H9 (cell line): ENCODE results near the gene CEP44. TPM values are rescaled to one million over a fixed set of nuclear protein-coding genes. Genes with fewer than 3 reads are reported as not detected.

Experiments
- DNase-seq: peaks from one replicate; pipeline ENCODE4 v3.0.0-alpha.2; 2017
- H2AFZ ChIP-seq: one replicate; pipeline ENCODE4 v1.6.1; 2013; ENCODE audit warnings: mild to moderate bottlenecking, low read length, control low read depth, moderate library complexity
- H2AK5ac ChIP-seq: 2 replicates; pipeline ENCODE4 v1.6.1; 2013; ENCODE audit warnings: low read length, control low read depth, mixed read lengths; ENCODE audit not compliant: insufficient read length
- H2BK120ac ChIP-seq: one replicate; pipeline ENCODE4 v1.6.1; 2013; ENCODE audit warnings: low read depth, mild to moderate bottlenecking, low read length, control low read depth, inconsistent platforms; ENCODE audit not compliant: poor library complexity, severe bottlenecking
- H2BK12ac ChIP-seq: 2 replicates; pipeline ENCODE4 v1.6.1; 2013; ENCODE audit warnings: low read length, control low read depth, mixed read lengths, low read depth; ENCODE audit not compliant: insufficient read length
- H2BK15ac ChIP-seq: 2 replicates; pipeline ENCODE4 v1.6.1; 2013; ENCODE audit warnings: low read depth, low read length, control low read depth
- H2BK20ac ChIP-seq: one replicate; pipeline ENCODE4 v1.6.1; 2013; ENCODE audit warnings: low read depth, mild to moderate bottlenecking, low read length, control low read depth, inconsistent platforms; ENCODE audit not compliant: poor library complexity, severe bottlenecking
- H2BK5ac ChIP-seq: 2 replicates; pipeline ENCODE4 v1.6.1; 2013; ENCODE audit warnings: low read length, control low read depth, mixed read lengths; ENCODE audit not compliant: insufficient read length
- H3K14ac ChIP-seq: 2 replicates; pipeline ENCODE4 v1.6.1; 2013; ENCODE audit warnings: low read length, control low read depth; ENCODE audit not compliant: insufficient read depth
- H3K18ac ChIP-seq: 2 replicates; pipeline ENCODE4 v1.6.1; 2013; ENCODE audit warnings: low read depth, mild to moderate bottlenecking, mixed read lengths, low read length, control low read depth; ENCODE audit not compliant: insufficient read length
- H3K23ac ChIP-seq: 2 replicates; pipeline ENCODE4 v1.6.1; 2013; ENCODE audit warnings: low read length, control low read depth, mixed read lengths, low read depth; ENCODE audit not compliant: insufficient read length
- H3K23me2 ChIP-seq: 2 replicates; pipeline ENCODE4 v1.6.1; 2013; ENCODE audit warnings: low read depth, mild to moderate bottlenecking, mixed read lengths, low read length, control low read depth; ENCODE audit not compliant: insufficient read length, poor library complexity, severe bottlenecking
- H3K27ac ChIP-seq: 2 replicates; pipeline ENCODE4 v1.5.1; 2013; ENCODE audit warnings: low read length, control low read depth, mixed read lengths, low read depth; ENCODE audit not compliant: insufficient read length
- H3K27me3 ChIP-seq: 2 replicates; pipeline ENCODE4 v1.6.1; 2013; ENCODE audit warnings: low read length, control low read depth, inconsistent platforms; ENCODE audit not compliant: insufficient read depth
- H3K4ac ChIP-seq: 2 replicates; pipeline ENCODE4 v1.6.1; 2013; ENCODE audit warnings: low read depth, mild to moderate bottlenecking, control low read depth, inconsistent platforms, low read length, moderate library complexity
- H3K4me1 ChIP-seq: 2 replicates; pipeline ENCODE4 v1.6.1; 2013; ENCODE audit warnings: low read length, control low read depth, inconsistent platforms; ENCODE audit not compliant: insufficient read depth
- H3K4me2 ChIP-seq: 2 replicates; pipeline ENCODE4 v1.6.1; 2013; ENCODE audit warnings: low read length, control low read depth, mixed read lengths; ENCODE audit not compliant: insufficient read length, insufficient read depth
- H3K56ac ChIP-seq: 2 replicates; pipeline ENCODE4 v1.6.1; 2013; ENCODE audit warnings: low read depth, mild to moderate bottlenecking, mixed read lengths, low read length, control low read depth; ENCODE audit not compliant: insufficient read length
- H3K79me1 ChIP-seq: 2 replicates; pipeline ENCODE4 v1.6.1; 2013; ENCODE audit warnings: low read depth, mild to moderate bottlenecking, moderate library complexity, low read length, control low read depth, inconsistent platforms; ENCODE audit not compliant: insufficient read depth, poor library complexity, severe bottlenecking
- H3K79me2 ChIP-seq: 2 replicates; pipeline ENCODE4 v1.6.1; 2013; ENCODE audit warnings: low read length, control low read depth, inconsistent platforms; ENCODE audit not compliant: insufficient read depth
- H3K9ac ChIP-seq: 2 replicates; pipeline ENCODE4 v1.6.1; 2013; ENCODE audit warnings: low read length, control low read depth, mixed read lengths; ENCODE audit not compliant: insufficient read length; ENCODE audit errors: extremely low read depth
- H3K9me3 ChIP-seq: one replicate; pipeline ENCODE4 v1.6.1; 2013; ENCODE audit warnings: low read depth, low read length, inconsistent platforms; ENCODE audit not compliant: control insufficient read depth
- H3T11ph ChIP-seq: one replicate; pipeline ENCODE4 v1.6.1; 2013; ENCODE audit warnings: mild to moderate bottlenecking, low read length, control low read depth, inconsistent platforms
- H4K20me1 ChIP-seq: one replicate; pipeline ENCODE4 v1.6.1; 2013; ENCODE audit not compliant: control insufficient read depth, insufficient read length, insufficient read depth
- H4K5ac ChIP-seq: 2 replicates; pipeline ENCODE4 v1.6.1; 2013; ENCODE audit warnings: low read depth, mild to moderate bottlenecking, mixed read lengths, low read length, control low read depth; ENCODE audit not compliant: insufficient read length
- H4K8ac ChIP-seq: replicated peaks from 2 replicates; pipeline ENCODE4 v1.6.1; 2013; ENCODE audit warnings: low read length, control low read depth, mixed read lengths, low read depth; ENCODE audit not compliant: insufficient read length
- H4K91ac ChIP-seq: 2 replicates; pipeline ENCODE4 v1.6.1; 2013; ENCODE audit warnings: low read depth, mild to moderate bottlenecking, moderate library complexity, mixed read lengths, low read length, control low read depth; ENCODE audit not compliant: insufficient read length
- H3K27ac Mint-ChIP-seq, 3 experiments: 2 replicates in 2 of 3; 3 replicates in 1 of 3; pipeline ENCODE4 v1.8.0; 2020 to 2021; ENCODE audit warnings: mixed read lengths in 3 of 3, mild to moderate bottlenecking in 1 of 3, moderate library complexity in 1 of 3
- H3K27me3 Mint-ChIP-seq: 2 replicates; pipeline ENCODE4 v1.8.0; 2021; ENCODE audit warnings: low read depth, mild to moderate bottlenecking, moderate library complexity, mixed read lengths
- H3K36me3 Mint-ChIP-seq, 3 experiments: 2 replicates in 2 of 3; 3 replicates in 1 of 3; pipeline ENCODE4 v1.8.0; 2020 to 2021; ENCODE audit warnings: low read depth in 3 of 3, mixed read lengths in 3 of 3; ENCODE audit not compliant: insufficient read depth in 1 of 3
- H3K4me1 Mint-ChIP-seq, 2 experiments: 2 replicates each; pipeline ENCODE4 v1.8.0; 2020; ENCODE audit warnings: mixed read lengths in 2 of 2
- H3K4me3 Mint-ChIP-seq, 2 experiments: 2 replicates in 1 of 2; 3 replicates in 1 of 2; pipeline ENCODE4 v1.8.0; 2020 to 2021; ENCODE audit warnings: mild to moderate bottlenecking in 2 of 2, mixed read lengths in 2 of 2, moderate library complexity in 1 of 2
- H3K9me3 Mint-ChIP-seq, 2 experiments: 2 replicates in 1 of 2; 3 replicates in 1 of 2; pipeline ENCODE4 v1.8.0; 2020; ENCODE audit warnings: mild to moderate bottlenecking in 2 of 2, mixed read lengths in 2 of 2, moderate library complexity in 1 of 2
- CTCF ChIP-seq: fragments of 200-600 bp; sonication (generic); conservative IDR thresholded peaks from 3 replicates; pipeline ENCODE4 v1.8.0; 2021; ENCODE audit warnings: antibody characterized with exemption, mild to moderate bottlenecking
- WGBS: extraction: QIAGEN DNeasy Blood & Tissue Kit; methylation state at CpG from one replicate; pipeline ENCODE4 v1.1.7; 2013; ENCODE audit warnings: missing lambda C conversion rate, low lambda C conversion rate, mixed read lengths; ENCODE audit not compliant: insufficient read length; ENCODE audit errors: extremely low coverage; 5-methylcytosine and 5-hydroxymethylcytosine counted together
- total RNA-seq: library from RNA; stranded (reverse); gene quantifications from 2 replicates; pipeline ENCODE4 v1.2.1, GENCODE V29; 2021

The CEP44 gene
- total RNA-seq, 1 experiment from 2014 or later = 16.5 TPM

- no peak overlapping the region for H4K8ac ChIP-seq
- no peak overlapping the region for H3K18ac ChIP-seq
- H3K79me1 ChIP-seq = no peaks in the 10 kb centered on the region
- no peaks in the 10 kb centered on the region for H3K9me3 Mint-ChIP-seq
- no peaks in the 10 kb centered on the region for H3K79me2 ChIP-seq
- H2AFZ ChIP-seq = no peak overlapping the region
- no peak overlapping the region for H2BK15ac ChIP-seq
- no peaks in the 10 kb centered on the region for H4K20me1 ChIP-seq
- no peak overlapping the region for H3K9ac ChIP-seq
- no peak overlapping the region for H3K27ac Mint-ChIP-seq
- no peak overlapping the region for H3K4ac ChIP-seq
- no peak for TF ChIP-seq CTCF
- H3K14ac ChIP-seq = no peak overlapping the region
- H3K36me3 Mint-ChIP-seq = no peaks in the 10 kb centered on the region
- H3K23me2 ChIP-seq = no peaks in the 10 kb centered on the region
- no peaks in the 10 kb centered on the region for H3K4me1 Mint-ChIP-seq
- no peak overlapping the region for H4K5ac ChIP-seq
- H3K4me1 ChIP-seq = no peaks in the 10 kb centered on the region
- no peak overlapping the region for H2AK5ac ChIP-seq
- H3K27ac ChIP-seq = no peak overlapping the region
- DNase-seq = no peak
- H3T11ph ChIP-seq = no peak overlapping the region
- H2BK20ac ChIP-seq = no peak overlapping the region
- no peak overlapping the region for H3K4me2 ChIP-seq
- no peaks in the 10 kb centered on the region for H3K27me3 Mint-ChIP-seq
- no peak overlapping the region for H4K91ac ChIP-seq
- no peak overlapping the region for H2BK12ac ChIP-seq
- no peaks in the 10 kb centered on the region for H3K9me3 ChIP-seq
- no peaks in the 10 kb centered on the region for H3K27me3 ChIP-seq
- H3K4me3 Mint-ChIP-seq = no peak overlapping the region
- no peak overlapping the region for H3K56ac ChIP-seq
- no peak overlapping the region for H2BK120ac ChIP-seq
- no peak overlapping the region for H3K23ac ChIP-seq
- H2BK5ac ChIP-seq = no peak overlapping the region
- no CpG with 5 or more reads among the region's 1 CpG for WGBS
These were observed 38.0 kb upstream of the CEP44 start for GRCh38 chr4:174245714-174246113.
